ENCODE measurements around the gene PCGF3. TPM values are rescaled to one million over a fixed set of nuclear protein-coding genes. Genes with fewer than 3 reads are reported as not detected.

Gene PCGF3
- total RNA-seq, 1 donor from 2014 or later, result 58.5 TPM

DNA sequence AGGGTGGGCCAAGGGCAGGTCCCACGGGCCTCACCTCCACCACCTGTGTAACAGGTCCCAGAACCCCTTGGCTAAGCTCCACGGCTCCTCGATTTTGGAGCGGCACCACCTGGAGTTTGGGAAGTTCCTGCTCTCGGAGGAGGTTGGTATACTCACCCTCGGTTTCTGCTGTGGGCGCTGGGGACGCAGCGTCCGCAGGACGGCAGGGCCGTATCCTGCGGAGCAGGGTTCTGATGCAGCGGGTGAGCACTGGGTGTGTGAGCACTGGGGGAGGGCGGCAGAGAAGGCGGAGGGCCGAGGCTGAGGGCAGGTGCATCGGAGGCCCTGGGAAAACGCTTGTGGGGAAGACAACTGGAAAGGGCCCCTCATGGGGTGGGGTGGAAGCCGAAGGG lies 42.6 kb upstream of the PCGF3 start:
- Histone ChIP-seq H3K27me3 (ENCODE audit: control insufficient read depth, insufficient read depth, low read length) (peaks cover 3% of the 10 kb centered on the region), H3K4me3 (ENCODE audit: low read depth, low read length) (peak overlapping the region; percentile 63), H3K36me3 (ENCODE audit: control insufficient read depth, insufficient read depth, low read length) (no peaks in the 10 kb centered on the region)
- no peak for DNase-seq (ENCODE audit: low read depth)
- TF ChIP-seq, protein P1, sequence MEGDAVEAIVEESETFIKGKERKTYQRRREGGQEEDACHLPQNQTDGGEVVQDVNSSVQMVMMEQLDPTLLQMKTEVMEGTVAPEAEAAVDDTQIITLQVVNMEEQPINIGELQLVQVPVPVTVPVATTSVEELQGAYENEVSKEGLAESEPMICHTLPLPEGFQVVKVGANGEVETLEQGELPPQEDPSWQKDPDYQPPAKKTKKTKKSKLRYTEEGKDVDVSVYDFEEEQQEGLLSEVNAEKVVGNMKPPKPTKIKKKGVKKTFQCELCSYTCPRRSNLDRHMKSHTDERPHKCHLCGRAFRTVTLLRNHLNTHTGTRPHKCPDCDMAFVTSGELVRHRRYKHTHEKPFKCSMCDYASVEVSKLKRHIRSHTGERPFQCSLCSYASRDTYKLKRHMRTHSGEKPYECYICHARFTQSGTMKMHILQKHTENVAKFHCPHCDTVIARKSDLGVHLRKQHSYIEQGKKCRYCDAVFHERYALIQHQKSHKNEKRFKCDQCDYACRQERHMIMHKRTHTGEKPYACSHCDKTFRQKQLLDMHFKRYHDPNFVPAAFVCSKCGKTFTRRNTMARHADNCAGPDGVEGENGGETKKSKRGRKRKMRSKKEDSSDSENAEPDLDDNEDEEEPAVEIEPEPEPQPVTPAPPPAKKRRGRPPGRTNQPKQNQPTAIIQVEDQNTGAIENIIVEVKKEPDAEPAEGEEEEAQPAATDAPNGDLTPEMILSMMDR (IDR thresholded peaks at IDR 0.05; ENCODE audit: insufficient read depth, low read length, poor library complexity, severe bottlenecking), result no peak

DNA sequence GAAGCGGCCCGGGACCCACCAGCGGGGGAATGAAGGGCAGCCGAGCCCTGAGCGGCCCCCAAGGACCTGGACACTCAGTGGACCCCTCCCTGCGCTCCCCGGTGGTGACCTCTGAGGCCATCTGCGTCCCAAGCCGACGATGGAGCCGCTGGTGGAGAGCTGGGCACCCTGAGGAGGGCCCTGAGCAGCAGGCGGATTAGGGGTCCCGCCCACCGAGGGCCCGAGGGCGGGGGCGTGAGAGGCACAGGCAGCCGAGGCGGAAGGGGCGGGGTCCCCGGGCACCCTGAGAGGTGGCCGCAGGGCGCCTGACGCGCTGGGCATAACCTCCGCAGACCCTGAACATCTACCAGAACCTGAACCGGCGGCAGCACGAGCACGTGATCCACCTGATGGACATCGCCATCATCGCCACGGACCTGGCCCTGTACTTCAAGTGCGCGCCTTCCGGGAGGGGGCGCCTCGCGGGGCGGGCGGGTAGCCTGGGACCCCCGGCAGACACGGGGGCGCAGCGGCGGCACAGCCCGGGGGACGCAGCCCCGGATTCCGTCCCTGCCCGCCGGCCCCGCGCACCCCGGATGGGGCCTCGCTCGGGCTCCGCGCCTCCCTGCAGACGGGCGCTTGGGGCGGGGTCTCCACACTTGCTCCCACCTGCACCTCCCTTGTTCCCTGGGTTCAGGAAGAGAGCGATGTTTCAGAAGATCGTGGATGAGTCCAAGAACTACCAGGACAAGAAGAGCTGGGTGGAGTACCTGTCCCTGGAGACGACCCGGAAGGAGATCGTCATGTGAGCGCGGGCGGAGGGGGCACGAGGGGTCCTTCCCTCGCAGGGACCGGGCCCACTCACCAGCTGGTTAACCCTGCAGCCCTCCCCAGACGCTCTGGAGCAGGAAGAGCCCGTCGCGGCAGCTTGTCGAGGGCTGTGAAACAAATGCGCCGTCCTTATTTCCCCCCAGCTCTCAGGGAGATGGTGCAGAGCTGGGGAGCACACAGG lies 41.9 kb upstream of the PCGF3 start:
- TF ChIP-seq, protein P1 (IDR thresholded peaks at IDR 0.05; ENCODE audit: insufficient read depth, low read length, poor library complexity, severe bottlenecking), result peak; percentile 5
- Histone ChIP-seq H3K4me3 (ENCODE audit: low read depth, low read length) (peak overlapping the region; percentile 63), H3K36me3 (ENCODE audit: control insufficient read depth, insufficient read depth, low read length) (no peaks in the 10 kb centered on the region), H3K27me3 (ENCODE audit: control insufficient read depth, insufficient read depth, low read length) (peaks cover 3% of the 10 kb centered on the region)
- no peak for DNase-seq (ENCODE audit: low read depth)

DNA sequence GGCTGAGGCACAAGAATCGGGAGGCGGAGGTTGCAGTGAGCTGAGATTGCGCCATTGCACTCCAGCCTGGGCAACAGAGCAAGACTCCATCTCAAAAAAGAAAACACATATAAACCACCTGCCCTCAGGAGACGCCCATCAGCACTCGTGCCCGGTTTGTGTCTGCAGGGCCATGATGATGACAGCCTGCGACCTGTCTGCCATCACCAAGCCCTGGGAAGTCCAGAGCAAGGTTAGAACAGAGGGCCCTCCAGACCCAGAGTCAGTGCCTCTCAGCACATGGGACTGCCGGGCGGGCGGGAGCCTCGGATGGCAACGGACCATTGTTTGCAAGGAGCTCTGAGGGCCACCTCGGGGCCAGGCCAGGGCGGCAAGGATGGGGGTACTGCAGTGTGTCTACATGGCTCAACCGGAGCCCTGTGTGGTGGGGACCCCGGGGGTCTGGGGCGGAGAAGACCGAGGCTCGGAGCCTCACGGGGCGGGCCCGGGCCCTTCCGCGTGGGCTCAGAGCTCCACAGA lies 40.9 kb upstream of the PCGF3 start:
- DNase-seq (ENCODE audit: low read depth), result no peak
- no peak overlapping the region for H3K4me3 ChIP-seq (ENCODE audit: low read depth, low read length)

DNA sequence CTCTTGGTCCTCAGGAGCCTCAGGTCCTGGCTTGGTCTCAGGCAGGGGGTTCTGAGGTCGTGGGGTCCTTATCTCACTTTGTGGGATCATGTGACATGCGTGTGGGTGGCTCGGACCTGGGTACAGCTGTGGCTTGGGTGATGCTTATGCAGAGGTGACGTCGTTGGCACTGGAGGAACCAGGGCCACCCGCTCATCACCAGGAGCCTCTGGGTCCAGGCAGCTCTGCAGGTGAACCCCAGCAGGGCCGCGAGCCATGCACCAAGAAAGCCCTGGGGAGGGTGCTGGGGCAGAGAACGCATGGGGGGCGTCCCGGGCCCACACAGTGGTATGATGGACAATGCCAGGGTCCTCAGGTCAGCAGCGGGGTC lies 40.3 kb upstream of the PCGF3 start:
- no peaks in the 10 kb centered on the region for H3K36me3 ChIP-seq (ENCODE audit: control insufficient read depth, insufficient read depth, low read length)
- DNase-seq (ENCODE audit: low read depth), result no peak

More for the DNA sequence above, 40.9 kb upstream of the PCGF3 start:
- TF ChIP-seq, protein P1 (IDR thresholded peaks at IDR 0.05; ENCODE audit: insufficient read depth, low read length, poor library complexity, severe bottlenecking), result no peak
- H3K36me3 ChIP-seq (ENCODE audit: control insufficient read depth, insufficient read depth, low read length), result no peaks in the 10 kb centered on the region
- H3K27me3 ChIP-seq (ENCODE audit: control insufficient read depth, insufficient read depth, low read length), result peaks cover 3% of the 10 kb centered on the region

DNA sequence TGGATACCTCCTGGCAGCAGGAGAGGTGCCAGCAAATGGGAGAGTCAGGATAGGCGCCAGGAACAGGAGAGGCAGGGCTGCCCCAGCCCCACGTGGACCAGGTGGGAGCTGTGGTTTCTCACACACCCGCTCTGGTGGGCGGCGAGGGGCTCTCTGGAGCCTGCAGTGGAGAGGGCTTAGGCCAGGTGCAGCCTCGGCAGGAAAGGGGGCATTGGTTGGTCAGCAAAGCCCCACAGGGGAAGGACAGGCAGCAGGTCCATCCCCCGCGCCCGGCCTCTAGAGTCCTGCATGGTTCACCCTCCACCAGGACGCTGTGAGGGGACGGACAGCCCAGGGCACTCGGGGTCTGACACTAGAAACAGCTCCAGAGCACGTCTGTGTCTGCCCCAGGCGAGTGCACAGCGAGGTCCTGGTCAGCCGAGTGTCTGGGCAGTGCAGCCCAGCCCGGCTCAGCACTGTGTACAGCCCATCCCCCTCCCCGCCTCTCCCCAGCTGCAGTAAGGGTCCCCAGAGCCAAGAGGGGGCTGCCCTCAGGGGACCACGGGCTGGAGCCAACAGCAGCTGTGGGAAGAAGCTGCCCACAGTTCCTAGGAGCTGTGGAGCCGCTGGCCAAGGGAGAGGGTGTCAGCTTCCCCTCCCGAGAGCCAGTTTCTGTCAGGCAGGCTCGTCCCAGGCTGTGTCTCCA lies 39.7 kb upstream of the PCGF3 start:
- Histone ChIP-seq H3K36me3 (ENCODE audit: control insufficient read depth, insufficient read depth, low read length) (peaks cover under 1% of the 10 kb centered on the region), H3K4me3 (ENCODE audit: low read depth, low read length) (no peak overlapping the region), H3K27me3 (ENCODE audit: control insufficient read depth, insufficient read depth, low read length) (peaks cover 3% of the 10 kb centered on the region)
- no peak for DNase-seq (ENCODE audit: low read depth)
- TF ChIP-seq, protein P1 (IDR thresholded peaks at IDR 0.05; ENCODE audit: insufficient read depth, low read length, poor library complexity, severe bottlenecking), result no peak

More for the DNA sequence above, 40.3 kb upstream of the PCGF3 start:
- Histone ChIP-seq H3K4me3 (ENCODE audit: low read depth, low read length) (no peak overlapping the region), H3K27me3 (ENCODE audit: control insufficient read depth, insufficient read depth, low read length) (peaks cover 3% of the 10 kb centered on the region)
- TF ChIP-seq, protein P1 (IDR thresholded peaks at IDR 0.05; ENCODE audit: insufficient read depth, low read length, poor library complexity, severe bottlenecking), result no peak

Measured in kidney epithelial cell (primary cell).